Mucosa of gallbladder (tissue), 1 donor: ENCODE results near the gene CSNK1G1. TPM values are rescaled to one million over a fixed set of nuclear protein-coding genes. Genes with fewer than 3 reads are reported as not detected.
"Not testable (repeated sequence)": the region's sequence is repeated elsewhere in the genome, so short reads cannot be mapped to it uniquely, and the experiment has no call there.

Source experiments
- DNase-seq: peaks from one replicate; pipeline ENCODE4 v3.0.0-alpha.2; 2020; ENCODE audit warnings: low spot score
- total RNA-seq: library from RNA; stranded (reverse); gene quantifications from one replicate; pipeline ENCODE4 v1.2.1, GENCODE V29; 2021
- donor health status: DM: no; HTN: no; CAD: no.

CSNK1G1 gene
- total RNA-seq, 1 donor from 2014 or later, result 16.5 TPM

- no peak for DNase-seq
Measured at GRCh38 chr15:64288577-64288976, 67.4 kb downstream of the CSNK1G1 start.

- no peak for DNase-seq
Measured at GRCh38 chr15:64287953-64288352, 68.0 kb downstream of the CSNK1G1 start.

DNA sequence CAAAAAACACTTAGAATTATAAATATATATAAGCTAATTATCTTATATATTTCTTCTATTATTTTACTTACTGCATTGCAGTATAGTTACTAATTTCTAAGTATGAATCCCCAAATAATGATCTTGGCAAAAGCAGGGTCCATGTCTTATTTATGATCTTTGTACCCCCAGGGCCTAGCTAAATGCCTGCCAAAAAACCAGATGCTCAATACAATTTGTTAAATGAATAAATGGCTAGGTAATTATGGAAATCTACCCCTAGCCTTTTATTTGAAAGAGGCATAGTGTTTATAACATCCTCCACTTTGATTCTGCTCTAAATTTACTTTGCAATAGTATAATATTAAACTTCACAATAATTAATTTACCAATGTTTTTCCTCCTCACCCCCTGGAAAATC is 69.5 kb downstream of the CSNK1G1 start:
- DNase-seq, result no peak

- no peak for DNase-seq
Measured at GRCh38 chr15:64285871-64286270, 70.1 kb downstream of the CSNK1G1 start.

GRCh38 chr15:64285150-64285549 is 70.8 kb downstream of the CSNK1G1 start:
- no peak for DNase-seq

DNA sequence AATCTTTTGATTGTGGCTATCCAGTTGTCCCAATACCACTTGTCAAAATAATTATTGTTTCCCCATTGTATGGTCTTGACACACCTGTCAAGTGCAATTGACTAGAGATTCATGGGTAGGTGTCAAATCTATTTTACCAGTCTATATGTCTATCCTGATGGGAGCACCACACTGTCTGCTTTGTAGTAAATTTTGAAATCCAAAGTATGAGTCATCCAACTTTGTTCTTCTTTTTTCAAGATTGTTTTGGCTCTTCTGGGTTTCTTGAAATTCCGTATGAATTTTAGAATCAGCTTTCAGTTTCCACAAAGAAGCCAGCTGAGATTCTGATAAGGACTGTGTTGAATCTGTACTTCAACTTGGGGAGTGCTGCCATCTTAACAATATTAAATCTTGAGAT is 71.9 kb downstream of the CSNK1G1 start:
- no peak for DNase-seq

GRCh38 chr15:64282701-64283100 is 73.3 kb downstream of the CSNK1G1 start:
- DNase-seq, result no peak

DNA sequence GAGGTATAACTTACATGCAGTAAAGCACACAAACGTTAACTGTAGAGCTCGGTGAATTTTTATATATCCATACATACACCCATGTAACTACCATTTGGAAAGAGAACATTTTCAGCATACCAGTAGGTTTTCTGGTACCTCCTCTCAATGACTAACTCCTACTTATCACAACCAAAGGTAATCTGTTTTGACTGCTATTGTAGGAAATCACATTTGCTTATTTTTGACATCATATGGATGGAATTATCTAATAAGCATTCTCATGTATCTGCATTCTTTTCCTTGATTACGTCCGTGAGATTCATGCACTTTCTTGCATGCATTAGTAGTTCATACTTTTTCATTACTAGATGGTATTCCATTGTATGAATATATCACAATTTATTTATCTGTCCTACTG is 76.8 kb downstream of the CSNK1G1 start:
- DNase-seq, result no peak

- DNase-seq, result no peak
Measured at GRCh38 chr15:64275934-64276333, 80.0 kb downstream of the CSNK1G1 start.

DNA sequence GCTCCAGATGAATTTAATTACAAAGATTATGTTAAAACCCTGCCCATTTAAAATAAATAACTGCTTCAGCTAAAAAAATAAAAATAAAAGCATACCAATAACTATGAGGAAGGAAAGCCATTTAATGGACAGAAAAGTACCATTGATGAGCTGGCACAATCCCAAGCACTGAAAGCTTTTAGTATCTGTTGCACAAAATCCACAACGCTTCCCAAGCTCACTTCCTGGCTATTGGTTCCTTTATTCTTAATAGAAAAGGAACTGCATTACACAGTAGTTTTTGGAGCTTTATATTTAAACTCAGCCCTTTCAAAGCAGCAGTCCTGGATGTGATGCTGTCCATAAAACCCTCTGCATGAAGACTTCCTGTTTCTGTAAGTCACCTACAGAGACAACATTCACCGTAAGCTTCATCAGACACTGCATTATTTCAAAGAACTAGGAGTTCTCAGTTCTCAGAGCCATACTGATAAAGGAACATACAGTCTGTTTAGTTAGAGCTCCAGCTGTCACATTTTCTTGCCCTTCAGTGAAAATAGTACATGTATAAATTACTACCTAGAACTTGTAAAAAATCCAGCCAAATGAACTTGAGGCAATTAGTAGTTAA is 81.5 kb downstream of the CSNK1G1 start:
- DNase-seq, result no peak

DNA sequence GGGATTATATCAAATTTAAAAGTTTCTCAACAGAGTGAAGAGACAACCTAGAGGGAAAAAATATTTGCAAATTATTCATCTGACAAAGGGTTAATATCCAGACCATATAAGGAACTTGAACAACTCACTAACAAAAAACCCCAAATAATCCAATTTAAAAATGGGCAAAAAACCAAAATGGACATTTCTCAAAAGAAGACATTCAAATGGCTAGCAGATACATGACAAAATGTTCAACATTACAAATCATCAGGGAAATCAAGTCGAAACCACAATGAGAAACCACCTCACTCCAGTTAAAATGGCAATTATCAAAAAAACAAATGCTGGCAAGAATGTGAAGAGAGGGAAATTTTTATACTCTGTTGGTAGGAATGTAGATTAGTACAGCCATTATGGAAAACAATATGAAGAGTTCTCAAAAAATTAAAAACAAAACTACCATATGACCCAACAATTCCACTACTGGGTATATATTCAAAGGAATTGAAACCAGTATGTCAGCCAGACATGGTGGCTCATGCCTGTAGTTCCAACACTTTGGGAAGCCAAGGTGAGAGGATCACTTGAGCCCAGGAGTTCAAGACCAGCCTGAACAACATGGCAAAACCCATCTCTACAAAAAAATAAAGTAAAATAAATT is 88.5 kb downstream of the CSNK1G1 start:
- no peak for DNase-seq

- not testable (repeated sequence) for DNase-seq
Measured at GRCh38 chr15:64265188-64265587, 90.8 kb downstream of the CSNK1G1 start.

GRCh38 chr15:64264502-64264901 is 91.5 kb downstream of the CSNK1G1 start:
- DNase-seq, result no peak

GRCh38 chr15:64263567-64263966 is 92.4 kb downstream of the CSNK1G1 start:
- DNase-seq, result no peak

DNA sequence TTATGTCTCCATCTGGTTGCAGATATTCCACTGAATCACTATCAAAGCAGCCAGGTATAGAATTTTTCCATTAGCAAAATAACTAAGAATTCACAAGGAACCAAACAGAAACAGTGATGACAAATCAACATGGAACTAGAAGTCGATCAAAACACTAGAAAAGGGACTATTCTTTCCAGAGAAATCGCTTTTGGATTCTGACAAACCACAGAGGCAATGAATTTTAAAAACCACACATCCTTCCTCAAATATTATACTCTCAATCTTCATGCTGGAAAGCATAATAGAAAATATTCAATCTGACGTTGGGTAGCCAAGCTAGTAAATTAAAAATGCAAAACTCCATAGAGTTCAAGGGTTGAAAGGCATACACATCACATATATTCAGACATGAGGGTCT is 99.9 kb downstream of the CSNK1G1 start:
- no peak for DNase-seq

- no peak for DNase-seq
Measured at GRCh38 chr15:64251658-64252057, 104.3 kb downstream of the CSNK1G1 start.

DNA sequence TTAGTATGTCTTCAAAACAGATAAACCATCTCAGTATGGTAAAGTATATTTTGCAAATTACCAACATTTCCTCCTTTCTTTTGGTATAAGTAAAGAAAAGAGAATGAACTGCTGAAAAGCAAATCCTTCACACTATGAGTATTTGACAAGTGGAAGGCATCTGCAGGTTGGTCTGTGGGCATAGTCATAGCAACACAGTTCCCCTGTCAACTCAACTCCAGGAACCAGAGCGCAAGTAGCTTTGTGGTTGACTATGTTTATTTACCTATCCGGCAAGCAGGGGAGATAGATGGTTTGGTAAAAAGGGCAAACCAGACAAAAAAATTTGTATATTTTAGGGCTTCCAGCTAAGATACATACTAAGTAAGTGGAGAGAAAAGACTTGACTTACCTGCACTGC is 104.9 kb downstream of the CSNK1G1 start:
- DNase-seq, result no peak

- no peak for DNase-seq
Measured at GRCh38 chr15:64249883-64250575, 105.9 kb downstream of the CSNK1G1 start.

GRCh38 chr15:64249406-64249805 is 106.6 kb downstream of the CSNK1G1 start:
- no peak for DNase-seq

- DNase-seq, result peak; percentile 55
Measured at GRCh38 chr15:64247906-64248541, 107.9 kb downstream of the CSNK1G1 start.

DNA sequence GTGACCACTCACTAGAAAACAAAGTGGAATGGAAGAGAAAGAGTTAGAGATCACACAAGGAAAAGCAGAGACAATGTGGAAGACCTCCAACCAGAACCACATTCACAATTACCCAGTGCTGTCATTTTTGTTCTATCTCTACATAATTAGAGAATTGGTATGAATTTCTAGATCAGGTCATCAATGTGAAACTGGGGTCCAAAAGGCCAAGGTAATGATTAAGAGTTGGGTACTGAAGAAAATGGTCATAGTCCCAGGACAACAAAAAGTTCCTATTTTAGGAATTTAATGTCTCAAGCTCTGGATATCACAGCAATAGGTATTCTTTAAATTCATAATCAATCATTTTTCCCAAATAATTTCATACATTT is 108.5 kb downstream of the CSNK1G1 start:
- DNase-seq, result no peak

- DNase-seq, result no peak
Measured at GRCh38 chr15:64246364-64247189, 109.4 kb downstream of the CSNK1G1 start.
